K562 (cell line): ENCODE results near the gene PLA2G2C. TPM values are rescaled to one million over a fixed set of nuclear protein-coding genes. Genes with fewer than 3 reads are reported as not detected.

ENCODE experiments used
- FUS ChIP-seq: fragments of 200-400 bp; formaldehyde crosslinking; optimal IDR thresholded peaks from 2 replicates; pipeline ENCODE3; 2017; ENCODE audit warnings: low read depth, low read length
- NCOA6 ChIP-seq: fragments of 450-650 bp; IDR thresholded peaks from 2 replicates; pipeline ENCODE4 v1.6.1; 2017; ENCODE audit warnings: mild to moderate bottlenecking
- SMARCB1 ChIP-seq: IDR thresholded peaks from 2 replicates; pipeline ENCODE4 v1.6.1; 2011; ENCODE audit warnings: improper control_type of control experiment, low read depth; ENCODE audit not compliant: insufficient read length
- TSHZ1 ChIP-seq: fragments of 250-450 bp; sonication (Bioruptor Pico); IDR thresholded peaks from 2 replicates; pipeline ENCODE4 v1.4.0; 2020; ENCODE audit warnings: mild to moderate bottlenecking, moderate library complexity
- polyA plus RNA-seq, 8 experiments: library from polyadenylated mRNA; depleted of rRNA in 4 of 8; stranded (reverse) in 5 of 8; unstranded in 3 of 8; fragments of >200 nt; fragmentation: Nextera tagmentation in 2 of 8; fragmentation: Illumina TruSeq in 1 of 8; extraction: Ambion mirVana in 2 of 8; extraction: Trizol in 1 of 8; gene quantifications; 2 replicates each; pipeline versions ENCODE4 v1.2.1 to v1.2.3, GENCODE V29; 2011 to 2014; ENCODE audit warnings: inconsistent platforms in 1 of 8, missing spikeins in 1 of 8
- total RNA-seq, 7 experiments: library from RNA; depleted of rRNA in 6 of 7; stranded (reverse); fragments of >200 nt in 6 of 7; fragmentation: Illumina TruSeq in 2 of 7; extraction: Trizol in 2 of 7; gene quantifications; 2 replicates each; pipeline versions ENCODE4 v1.2.1 to v1.2.3, GENCODE V29; 2011 to 2021; ENCODE audit warnings: low replicate concordance in 1 of 7
- TF ChIP-seq, protein P1 (sequence below): fragments of 250-450 bp; sonication (Bioruptor Pico); IDR thresholded peaks from 2 replicates; pipeline ENCODE4 v1.4.0; 2020; ENCODE audit warnings: mild to moderate bottlenecking, moderate library complexity, borderline replicate concordance

Gene PLA2G2C
- total and polyA plus RNA-seq, 9 of the 15 experiments (the other 6 are each of a cell fraction or from before 2014, with no cell fraction given): 0.14 to 0.49 (median 0.21) TPM

DNA sequence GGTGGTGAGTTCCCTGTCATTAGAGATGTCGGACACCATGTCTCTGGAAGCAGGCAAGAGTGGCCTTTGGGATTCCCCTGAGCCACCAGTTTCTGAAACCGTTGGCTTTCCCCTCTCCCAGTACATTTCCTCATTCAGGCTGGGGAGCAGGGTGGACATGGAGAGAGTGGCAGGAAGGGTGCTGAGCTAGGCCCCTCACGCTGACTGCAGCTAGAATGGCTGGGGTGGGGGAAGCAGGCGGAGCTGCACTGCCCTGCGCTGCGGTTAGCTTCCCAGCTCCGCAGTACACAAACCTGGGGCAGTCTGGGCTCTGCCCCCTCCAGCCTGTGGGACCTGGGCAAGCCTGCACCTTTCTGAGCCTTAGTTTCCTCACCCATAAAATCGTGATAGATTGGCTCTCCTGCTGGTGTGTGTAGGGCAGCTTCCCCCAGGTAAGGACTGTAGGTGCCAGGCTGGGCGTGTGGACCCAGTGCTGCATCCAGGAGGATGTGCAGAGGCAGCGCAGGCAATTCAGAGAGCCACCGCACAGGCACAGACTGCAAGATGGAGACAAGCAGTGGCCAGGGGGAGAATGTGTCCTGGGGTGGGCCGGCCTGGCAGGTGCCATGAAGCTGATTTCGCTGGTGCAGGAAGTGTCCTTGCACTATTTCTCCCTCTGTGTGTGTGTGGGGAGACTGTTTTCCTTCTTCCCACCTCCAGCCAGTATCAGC, 44.2 kb downstream of the PLA2G2C start (continued):
- TF ChIP-seq TSHZ1 (CRISPR knock-in tag) (no peak), NCOA6 (no peak), FUS (no peak), SMARCB1 (no peak)
- TF ChIP-seq, protein P1, sequence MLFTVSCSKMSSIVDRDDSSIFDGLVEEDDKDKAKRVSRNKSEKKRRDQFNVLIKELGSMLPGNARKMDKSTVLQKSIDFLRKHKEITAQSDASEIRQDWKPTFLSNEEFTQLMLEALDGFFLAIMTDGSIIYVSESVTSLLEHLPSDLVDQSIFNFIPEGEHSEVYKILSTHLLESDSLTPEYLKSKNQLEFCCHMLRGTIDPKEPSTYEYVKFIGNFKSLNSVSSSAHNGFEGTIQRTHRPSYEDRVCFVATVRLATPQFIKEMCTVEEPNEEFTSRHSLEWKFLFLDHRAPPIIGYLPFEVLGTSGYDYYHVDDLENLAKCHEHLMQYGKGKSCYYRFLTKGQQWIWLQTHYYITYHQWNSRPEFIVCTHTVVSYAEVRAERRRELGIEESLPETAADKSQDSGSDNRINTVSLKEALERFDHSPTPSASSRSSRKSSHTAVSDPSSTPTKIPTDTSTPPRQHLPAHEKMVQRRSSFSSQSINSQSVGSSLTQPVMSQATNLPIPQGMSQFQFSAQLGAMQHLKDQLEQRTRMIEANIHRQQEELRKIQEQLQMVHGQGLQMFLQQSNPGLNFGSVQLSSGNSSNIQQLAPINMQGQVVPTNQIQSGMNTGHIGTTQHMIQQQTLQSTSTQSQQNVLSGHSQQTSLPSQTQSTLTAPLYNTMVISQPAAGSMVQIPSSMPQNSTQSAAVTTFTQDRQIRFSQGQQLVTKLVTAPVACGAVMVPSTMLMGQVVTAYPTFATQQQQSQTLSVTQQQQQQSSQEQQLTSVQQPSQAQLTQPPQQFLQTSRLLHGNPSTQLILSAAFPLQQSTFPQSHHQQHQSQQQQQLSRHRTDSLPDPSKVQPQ: no peak
